Activated CD4-positive, CD25-positive, alpha-beta regulatory T cell treated with anti-CD3 and anti-CD28 coated beads, Interleukin-2, amount 50 U/mL, for 72 hours (primary cell): ENCODE results near the gene OR5B2.
"Not testable (repeated sequence)": the region's sequence is repeated elsewhere in the genome, so short reads cannot be mapped to it uniquely, and the experiment has no call there.

Experiments used
- DNase-seq: peaks from one replicate; pipeline ENCODE4 v3.0.0; 2021

OR5B2 gene

DNA sequence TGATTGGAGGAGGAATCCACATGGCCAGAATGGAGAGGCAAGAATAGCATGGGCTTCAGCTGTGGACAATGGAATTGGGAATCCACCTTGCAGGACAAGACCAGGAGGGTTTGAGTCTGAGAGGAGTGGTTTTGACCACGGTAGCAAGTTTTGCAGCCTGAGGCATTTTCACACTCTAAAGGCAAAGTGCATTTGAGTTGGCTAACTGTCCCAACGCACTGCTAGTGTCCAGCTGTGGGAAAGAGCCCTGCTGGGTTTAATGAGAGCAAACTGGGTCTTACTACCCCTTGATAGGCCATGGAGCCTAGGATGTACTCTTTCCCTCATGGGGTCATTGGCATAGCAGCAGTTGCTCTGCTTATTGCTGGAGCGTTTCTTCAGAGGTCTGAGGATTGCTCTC, at the start of gene OR5B2:
Gene OR5B2 (minus strand): TSS at position 101 of the 400 bp plus-strand sequence. CDS start 4,860 bp downstream, outside the sequence.
- DNase-seq, result no peak

DNA sequence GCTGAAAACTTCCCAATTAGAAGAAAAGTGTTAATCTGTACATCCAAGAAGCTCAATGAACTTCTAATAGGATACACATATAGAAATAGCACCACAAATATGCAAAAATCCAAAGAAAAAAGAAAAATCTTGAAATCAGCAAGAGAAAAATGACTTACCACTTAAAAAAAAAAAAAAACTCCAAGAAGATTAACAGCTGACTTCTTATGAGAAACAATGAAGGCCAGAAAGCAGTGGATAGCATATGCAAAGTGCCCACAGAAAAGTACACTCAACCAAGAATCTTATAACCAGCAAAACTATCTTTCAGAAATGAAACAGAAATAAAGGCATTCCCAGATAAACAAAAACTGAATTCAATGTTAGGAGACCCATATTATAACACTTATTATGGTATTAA, 44.0 kb upstream of the OR5B2 start:
- DNase-seq, result no peak

DNA sequence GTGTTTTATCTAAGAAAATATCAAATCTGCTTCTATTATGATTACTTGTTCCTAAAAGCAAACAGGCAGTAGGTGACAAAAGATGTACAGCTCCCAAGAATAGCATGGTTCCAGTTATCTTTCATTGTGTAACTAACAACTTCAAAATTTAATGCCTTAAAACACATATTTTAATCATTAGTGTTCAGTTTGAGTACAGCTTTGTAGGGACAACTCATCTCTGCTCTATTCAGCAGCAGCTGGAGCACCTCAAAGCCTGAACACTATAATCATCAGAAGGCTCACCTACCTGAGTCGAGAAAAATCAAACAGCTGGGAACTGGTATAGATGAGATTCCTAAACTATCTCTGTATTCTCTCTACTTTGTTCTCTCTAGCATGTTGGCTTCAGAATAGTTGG, 38.4 kb upstream of the OR5B2 start:
- no peak for DNase-seq

DNA sequence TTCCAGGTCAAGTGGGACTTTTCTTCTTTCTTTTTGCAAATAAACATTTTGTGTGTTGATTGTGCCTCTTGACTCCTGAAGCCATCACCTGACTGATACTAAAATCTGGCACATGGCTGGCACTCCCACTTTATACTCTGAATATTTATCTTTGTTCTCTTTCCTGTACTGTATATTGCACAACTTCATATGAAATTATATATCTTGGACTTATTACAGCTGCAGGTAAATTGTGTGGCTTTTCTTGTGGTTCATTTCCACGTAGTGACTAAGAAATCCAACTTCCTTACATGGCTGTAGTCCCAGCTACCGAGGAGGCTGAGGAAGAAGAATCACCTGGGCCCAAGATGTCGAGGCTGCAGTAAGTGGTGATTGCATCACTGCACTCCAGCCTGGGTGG, 37.8 kb upstream of the OR5B2 start:
- no peak for DNase-seq

DNA sequence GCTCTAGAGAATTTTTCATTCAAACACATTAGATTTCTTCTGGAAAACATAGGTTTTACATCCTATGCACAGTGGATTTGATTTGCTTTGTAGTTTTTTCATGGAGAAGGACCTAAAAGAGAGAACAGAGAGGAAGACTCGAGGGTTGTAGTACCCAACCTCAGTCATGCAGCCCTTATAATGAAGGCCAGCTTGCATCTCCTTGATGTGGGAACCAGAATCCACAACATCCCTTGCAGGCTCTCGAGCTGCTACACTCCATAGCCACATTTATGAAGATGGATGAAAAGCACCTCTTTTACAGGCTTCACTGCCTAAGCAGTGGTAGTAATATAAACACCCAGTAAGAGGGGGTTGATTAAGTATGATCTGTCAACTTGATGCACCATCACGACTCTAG, 23.7 kb upstream of the OR5B2 start:
- DNase-seq, result no peak

DNA sequence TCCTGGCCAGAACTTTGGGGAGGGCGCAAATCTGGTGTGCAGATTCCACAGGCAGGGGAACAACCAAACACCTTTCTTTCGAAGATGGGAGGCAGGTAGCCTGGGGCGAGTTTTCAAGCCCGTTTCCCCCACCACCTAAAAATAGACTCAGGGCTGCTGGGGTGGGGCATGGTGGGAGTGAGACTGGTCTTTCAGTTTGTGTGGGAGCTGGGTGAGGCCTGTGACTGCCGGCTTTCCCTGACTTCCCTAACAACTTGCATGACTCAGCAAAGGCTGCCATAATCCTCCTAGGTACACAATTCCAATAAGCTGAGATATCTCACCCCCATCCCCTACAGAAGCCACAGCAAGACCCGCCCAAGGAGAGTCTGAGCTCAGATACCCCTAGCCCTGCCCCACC, 18.4 kb upstream of the OR5B2 start:
- DNase-seq, result no peak

DNA sequence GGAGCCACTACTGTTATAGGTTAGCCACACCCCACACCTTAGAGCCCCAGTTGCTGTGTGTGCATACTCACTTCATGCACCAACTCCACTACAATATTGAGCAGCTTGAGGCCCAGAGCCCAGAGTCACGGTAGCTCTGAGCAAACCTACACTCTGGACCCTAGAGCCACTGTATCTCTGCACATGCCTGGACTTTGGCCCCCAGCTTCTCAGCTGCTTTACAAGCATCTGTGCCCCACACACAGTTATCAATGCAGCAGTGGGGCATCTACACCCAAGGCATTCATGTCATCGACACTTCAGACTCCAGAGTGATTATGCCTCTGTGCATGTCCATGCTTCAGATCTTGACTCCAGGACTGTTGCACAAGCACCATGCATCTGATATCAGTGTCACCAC, 16.4 kb upstream of the OR5B2 start:
- no peak for DNase-seq

DNA sequence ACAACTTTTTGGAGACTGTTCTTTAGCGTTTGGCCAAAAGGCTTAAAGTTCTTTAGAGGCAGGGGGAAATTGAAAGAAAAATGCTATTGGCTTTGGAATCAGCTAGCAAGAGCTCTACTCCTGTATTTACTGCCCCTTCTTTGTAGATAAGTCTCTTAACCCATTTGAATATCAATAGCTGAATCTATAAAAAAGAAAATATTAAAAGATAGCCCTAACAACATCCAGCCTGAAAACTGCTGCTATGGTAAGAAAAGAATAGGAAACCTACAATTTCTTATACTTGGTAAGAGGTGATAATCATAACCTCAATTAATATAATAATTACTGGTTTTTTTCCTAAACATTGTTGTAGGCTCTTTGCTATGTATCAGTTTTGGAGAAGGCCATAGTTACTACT, 14.2 kb upstream of the OR5B2 start, which contains the start of gene OR5B12:
Gene OR5B12 (minus strand): TSS at position 101 of the 400 bp plus-strand sequence. CDS start 2,085 bp downstream, outside the sequence.
- no peak for DNase-seq

DNA sequence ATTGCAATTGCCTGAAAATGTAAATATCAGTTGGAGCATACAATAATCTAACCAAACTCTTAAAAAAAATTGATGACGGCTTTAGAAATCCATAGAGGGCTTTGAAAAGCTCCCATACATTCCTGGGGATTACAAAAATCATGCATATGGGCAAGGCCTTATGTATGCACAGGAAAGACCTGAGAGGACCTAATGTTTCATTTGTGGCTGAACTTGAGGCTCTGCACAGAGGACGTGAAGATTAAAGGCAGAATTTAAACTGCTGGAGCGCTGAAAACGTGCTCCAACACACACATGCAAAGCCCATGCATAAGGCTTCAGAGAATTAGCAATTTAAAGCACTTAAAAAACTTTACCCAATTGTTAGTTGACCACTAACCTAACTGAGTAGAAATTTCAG, 10.6 kb upstream of the OR5B2 start:
- no peak for DNase-seq

DNA sequence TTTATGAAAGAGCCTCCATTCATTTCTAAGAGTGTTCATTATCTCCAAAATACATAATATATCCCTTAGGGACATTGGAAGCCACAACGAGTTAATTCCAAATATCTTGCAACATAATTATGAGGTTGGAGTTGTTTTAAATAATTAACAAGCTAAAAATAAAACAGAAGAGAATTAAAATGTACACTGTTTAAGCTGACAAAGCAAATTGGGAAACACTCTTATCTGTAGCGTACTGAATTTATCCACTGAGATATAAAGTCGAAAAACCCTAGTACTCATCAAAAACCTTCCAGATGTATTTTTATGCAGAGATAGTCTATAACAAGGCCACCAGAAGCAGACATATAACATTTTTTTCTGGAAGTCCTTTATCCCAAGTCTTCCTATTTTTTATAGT, 6.3 kb upstream of the OR5B2 start:
- no peak for DNase-seq

DNA sequence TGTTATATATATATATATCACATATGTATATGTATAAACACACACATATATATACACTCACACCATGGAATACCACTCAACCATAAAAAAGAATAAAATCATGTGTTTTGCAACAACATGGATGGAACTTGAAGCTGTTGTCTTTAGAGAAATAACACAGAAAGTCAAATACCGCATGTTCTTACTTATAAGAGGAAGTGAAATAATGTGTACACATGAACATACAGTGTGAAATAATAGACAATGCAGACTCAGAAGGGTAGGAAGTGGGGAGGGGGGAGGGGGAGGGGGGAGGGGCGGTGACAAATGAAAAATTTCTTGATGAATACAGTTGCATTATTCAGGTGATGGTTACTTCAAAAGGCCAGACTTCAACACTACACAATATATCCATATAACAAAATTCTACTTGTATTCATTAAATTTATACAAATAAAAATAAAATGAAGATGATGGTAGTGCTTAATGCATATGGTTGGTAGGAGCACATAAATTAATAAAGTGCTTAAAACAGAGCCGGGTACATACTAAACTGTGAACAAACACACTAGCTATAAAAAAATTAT, 5.8 kb upstream of the OR5B2 start:
- no peak for DNase-seq

DNA sequence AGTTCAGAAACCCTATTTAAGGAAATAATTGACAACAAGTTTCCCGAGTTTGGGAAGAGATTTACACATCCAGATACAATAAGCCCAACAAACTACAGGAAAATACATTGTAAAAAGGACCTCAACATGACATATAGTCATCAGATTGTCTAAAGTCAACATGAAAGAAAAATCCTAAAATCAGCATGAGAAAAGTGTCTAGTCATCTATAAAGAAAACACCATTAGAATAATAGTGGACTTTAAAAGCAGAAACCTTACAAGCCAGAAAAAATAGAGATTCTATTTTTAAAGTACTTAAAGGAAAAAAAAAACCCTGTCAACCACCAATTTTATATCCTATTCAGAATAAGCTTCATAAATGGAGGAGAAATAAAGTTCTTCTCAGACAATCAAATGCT, 1.4 kb upstream of the OR5B2 start:
- no peak for DNase-seq

DNA sequence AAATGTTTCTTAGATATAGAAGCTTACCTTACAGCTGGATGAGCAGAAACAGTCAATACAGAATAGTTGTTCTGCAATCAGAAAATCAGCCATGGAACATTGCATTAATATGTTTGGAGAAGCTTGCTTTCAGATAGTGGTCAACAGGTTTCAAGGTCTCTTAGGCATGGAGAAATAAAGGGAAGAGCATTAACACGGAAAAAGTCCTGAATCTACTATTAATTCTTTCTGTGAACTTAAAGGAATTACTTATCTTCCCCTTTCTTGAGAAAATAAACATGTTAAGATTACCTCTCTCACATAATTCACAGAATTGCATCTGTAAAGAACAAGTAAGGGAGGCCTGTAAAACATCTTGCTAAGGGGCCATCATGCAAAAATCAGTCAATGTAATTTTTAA, 21.1 kb downstream of the OR5B2 start, which contains the start of gene OR5B3:
Gene OR5B3 (minus strand): TSS at position 101 of the 400 bp plus-strand sequence. CDS start 3,465 bp downstream, outside the sequence.
- DNase-seq, result no peak

DNA sequence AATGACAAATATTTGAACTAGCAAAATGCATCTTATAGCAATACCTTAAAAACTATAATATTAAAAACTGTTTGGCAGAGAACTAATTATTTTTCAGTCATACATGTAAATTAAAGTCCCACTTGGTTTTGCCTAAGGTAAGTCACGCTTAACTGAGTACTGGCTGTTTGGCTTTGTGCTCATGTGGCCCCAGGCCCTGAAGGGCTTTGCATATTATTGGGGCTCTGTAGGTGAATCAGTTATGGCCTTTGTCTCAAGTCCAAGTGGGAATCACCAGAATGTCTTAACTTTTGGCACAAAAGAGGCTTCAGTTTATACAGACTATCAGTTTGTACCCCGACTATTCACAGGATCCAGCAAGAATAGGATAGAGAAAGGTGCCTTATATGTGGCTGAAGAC, 28.3 kb downstream of the OR5B2 start:
- not testable (repeated sequence) for DNase-seq

DNA sequence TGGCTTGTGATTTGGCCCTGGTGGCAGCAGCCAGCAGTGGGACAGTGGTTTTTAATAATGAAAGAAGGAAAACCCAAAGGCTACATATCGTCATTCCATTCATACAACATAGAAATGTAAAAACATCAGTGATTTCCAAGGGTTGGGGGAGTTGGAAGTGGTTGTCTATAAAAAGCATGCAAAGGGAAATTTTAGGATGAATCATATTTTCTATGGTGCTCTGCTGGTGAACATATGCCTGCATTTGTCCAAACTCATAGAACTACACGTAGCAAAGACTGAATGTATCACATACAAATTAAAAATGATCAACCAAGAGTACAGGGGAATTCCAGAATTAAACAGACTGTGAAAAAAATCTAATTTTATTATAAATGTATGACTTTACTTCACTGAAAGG, 32.3 kb downstream of the OR5B2 start:
- no peak for DNase-seq

DNA sequence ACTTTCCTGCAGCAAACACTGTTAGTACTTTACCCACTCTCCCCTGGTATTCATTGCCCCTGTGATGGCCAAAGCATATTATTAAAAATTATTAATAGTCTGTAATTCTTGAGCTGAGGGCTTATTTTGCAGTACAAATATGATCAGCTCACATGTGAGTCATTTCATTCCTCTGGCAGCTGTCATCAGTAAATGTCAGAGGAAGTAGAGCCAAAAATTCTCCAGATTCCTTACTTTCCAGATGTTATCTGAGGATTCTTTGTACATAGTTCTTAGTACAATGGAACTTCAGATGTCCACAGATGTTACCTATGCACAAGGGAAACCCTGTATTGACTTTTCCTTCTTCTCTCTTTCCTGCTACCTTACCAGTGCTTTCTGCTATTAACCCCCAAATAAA, 33.7 kb downstream of the OR5B2 start:
- DNase-seq, result no peak

DNA sequence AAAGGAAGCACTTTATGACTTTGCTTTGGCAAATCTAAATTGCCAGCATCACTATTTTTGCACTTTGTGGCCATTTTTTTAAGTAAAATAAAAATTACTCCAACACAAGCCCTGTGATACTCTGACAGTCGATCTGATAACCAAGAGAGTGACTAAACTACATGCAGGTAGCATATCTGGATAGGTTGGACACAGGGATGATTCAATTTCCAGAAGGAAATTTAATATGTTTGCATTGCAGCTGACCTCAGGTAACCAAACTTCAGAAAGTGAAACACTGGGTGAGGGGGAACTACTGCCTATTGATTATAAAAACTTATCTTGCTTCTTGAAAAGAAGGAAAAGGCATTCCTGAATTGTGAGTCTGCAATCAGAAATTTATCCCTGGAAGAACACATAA, 35.2 kb downstream of the OR5B2 start:
- no peak for DNase-seq

DNA sequence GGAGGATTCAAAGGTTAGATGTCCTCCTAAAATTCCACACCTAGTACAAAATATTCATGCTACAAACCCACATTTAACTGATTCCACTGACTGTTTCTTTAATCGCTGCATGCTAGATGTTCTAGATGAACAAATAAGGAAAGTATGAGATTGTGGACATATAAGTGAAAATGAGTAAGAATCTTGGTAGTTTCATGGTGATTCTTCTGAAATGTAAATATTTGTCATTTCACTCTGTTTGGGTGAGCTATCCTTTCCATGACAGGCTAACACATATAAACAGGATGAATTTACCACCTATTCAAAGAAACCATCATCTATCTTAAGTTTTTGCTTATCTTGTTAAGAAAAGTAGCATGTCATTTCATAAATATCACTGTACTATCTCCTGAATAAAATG, 36.0 kb downstream of the OR5B2 start:
- no peak for DNase-seq

DNA sequence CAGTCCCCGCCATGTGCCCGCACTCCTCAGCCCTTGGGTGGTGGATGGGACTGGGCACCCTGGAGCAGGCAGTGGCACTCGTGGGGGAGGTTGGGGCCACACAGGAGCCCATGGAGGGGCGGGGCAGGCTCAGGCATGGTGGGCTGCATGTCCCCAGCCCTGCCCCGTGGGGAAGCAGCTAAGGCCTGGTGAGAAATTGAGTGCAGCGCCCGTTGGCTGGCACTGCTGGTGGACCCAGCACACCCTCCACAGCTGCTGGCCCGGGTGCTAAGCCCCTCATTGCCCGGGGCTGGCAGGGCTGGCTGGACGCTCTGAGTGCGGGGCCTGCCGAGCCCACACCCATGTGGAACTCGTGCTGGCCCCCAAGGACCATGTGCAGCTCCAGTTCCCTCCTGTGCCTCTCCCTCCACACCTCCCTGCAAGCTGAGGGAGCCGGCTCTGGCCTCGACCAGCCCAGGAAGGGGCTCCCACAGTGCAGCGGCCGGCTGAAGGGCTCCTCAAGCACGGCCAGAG, 37.3 kb downstream of the OR5B2 start:
- DNase-seq, result no peak
